Epithelial cell of esophagus (primary cell): Measurements from ENCODE around the gene GALNT7.

ENCODE experiments used
- DNase-seq: peaks from one replicate; pipeline ENCODE4 v3.0.0; 2010; ENCODE audit warnings: low read depth
- H3K4me3 ChIP-seq: 2 replicates; pipeline ENCODE4 v1.5.1; 2011; ENCODE audit warnings: mild to moderate bottlenecking, low read length, control low read depth
- TF ChIP-seq, protein P1 (sequence below): IDR thresholded peaks from 2 replicates; pipeline ENCODE4 v1.5.1; 2011; ENCODE audit warnings: low read depth, mild to moderate bottlenecking, low read length, control low read depth, inconsistent platforms; ENCODE audit not compliant: insufficient read depth; ENCODE audit errors: missing control alignments

GALNT7 gene

DNA sequence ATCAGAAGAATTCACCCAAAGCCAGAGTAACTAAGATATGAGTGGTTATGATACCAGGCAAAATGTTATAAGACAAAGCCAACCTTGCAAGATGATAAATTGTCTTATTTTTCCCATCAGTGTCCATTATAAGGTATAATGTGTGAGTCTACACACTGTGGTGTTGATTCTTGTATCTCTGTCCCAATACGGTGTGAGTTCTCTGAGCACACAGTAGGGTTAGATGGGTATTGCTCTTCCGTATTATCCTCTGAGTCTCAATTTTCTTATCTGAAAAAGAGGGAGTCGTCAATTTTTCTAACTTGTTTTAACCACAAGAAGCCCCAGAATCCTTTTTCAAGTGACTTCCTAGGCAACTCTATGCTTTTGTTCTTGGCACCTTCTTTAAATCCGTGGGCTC is 95.6 kb downstream of the GALNT7 start:
- DNase-seq, result no peak
- no peak overlapping the region for H3K4me3 ChIP-seq
- TF ChIP-seq, protein P1, sequence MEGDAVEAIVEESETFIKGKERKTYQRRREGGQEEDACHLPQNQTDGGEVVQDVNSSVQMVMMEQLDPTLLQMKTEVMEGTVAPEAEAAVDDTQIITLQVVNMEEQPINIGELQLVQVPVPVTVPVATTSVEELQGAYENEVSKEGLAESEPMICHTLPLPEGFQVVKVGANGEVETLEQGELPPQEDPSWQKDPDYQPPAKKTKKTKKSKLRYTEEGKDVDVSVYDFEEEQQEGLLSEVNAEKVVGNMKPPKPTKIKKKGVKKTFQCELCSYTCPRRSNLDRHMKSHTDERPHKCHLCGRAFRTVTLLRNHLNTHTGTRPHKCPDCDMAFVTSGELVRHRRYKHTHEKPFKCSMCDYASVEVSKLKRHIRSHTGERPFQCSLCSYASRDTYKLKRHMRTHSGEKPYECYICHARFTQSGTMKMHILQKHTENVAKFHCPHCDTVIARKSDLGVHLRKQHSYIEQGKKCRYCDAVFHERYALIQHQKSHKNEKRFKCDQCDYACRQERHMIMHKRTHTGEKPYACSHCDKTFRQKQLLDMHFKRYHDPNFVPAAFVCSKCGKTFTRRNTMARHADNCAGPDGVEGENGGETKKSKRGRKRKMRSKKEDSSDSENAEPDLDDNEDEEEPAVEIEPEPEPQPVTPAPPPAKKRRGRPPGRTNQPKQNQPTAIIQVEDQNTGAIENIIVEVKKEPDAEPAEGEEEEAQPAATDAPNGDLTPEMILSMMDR, result no peak

DNA sequence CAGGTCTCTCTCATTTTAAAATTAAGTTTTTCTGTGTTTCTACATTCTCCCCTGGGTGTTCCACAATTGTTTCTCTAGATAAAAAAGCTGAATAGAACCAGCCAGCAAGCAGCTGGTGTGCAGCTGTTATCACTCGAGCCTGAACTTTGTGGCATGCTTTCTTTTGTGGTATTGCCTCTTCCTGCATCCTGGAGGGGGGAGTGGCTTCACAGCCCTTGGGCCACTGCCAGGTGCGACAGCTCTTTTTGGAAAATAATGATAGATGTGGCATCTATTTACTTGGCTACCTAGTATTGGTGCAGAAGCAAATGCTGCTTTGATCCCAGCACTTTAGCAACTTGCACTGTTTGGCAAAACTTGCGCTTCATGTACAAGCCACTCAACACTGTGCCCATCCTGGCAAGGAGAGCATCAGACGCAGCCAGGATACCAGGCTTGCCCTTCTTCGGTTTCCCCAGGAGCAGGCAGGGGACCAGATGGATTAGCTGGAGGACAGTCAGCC is 96.1 kb downstream of the GALNT7 start:
- H3K4me3 ChIP-seq, result no peak overlapping the region
- no peak for DNase-seq
- TF ChIP-seq, protein P1, result no peak

DNA sequence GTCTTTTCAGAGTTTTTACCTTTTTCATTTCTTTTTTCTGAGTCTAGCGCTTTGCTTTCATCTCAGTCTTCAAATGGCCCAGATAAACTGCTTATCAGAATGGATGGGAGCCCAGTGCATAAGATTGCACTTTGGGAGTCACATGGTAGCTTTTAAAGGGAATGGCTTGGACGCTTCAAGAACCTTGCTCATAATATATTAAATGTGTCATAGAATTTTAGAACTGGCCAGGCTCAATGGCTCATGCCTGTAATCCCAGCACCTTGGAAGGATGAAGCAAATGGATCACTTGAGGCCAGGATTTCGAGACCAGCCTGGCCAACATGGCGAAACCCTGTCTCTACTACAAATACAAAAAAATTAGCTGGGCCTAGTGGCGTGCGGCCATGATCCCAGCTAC is 97.1 kb downstream of the GALNT7 start:
- no peak for DNase-seq
- TF ChIP-seq, protein P1, result no peak
- no peak overlapping the region for H3K4me3 ChIP-seq

DNA sequence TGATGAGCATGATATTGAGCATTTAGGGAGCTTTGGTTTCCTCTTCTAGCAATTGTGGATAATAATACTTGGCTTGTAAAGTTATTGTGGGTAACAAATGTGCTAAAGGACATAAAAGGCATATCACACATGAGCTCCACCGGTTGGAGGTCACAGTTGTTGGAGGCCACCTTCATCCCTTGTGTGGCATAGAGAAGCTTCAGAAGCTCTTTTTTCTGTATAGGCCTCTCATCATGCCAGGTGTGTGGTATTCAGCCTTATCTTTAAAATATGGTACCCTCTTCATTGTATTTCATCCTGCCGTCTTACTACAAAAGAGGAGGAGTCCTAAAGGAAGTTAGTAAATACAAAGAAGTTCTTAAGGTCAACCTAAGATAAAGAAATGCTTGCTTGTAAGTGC is 99.1 kb downstream of the GALNT7 start:
- no peak overlapping the region for H3K4me3 ChIP-seq
- TF ChIP-seq, protein P1, result no peak
- DNase-seq, result no peak

DNA sequence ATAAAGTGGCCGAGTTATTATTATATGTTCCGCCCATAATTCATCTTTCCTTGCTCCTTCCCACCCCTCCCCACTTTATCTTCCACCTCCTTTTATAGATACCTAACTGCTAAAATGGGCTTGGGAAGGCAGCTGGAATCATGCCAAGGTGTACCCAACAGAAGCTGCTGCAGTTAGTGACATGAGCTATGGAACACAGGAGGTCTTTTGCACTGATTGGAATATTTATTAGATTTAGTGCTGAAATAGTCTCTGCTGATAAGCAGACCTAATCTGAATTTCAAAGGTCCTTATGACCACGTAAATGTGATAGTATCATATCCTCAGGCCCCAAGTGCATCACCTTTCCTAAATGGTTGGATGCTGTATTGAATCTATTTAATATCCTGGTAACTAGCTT is 100.7 kb downstream of the GALNT7 start:
- H3K4me3 ChIP-seq, result no peak overlapping the region
- TF ChIP-seq, protein P1, result no peak
- no peak for DNase-seq

DNA sequence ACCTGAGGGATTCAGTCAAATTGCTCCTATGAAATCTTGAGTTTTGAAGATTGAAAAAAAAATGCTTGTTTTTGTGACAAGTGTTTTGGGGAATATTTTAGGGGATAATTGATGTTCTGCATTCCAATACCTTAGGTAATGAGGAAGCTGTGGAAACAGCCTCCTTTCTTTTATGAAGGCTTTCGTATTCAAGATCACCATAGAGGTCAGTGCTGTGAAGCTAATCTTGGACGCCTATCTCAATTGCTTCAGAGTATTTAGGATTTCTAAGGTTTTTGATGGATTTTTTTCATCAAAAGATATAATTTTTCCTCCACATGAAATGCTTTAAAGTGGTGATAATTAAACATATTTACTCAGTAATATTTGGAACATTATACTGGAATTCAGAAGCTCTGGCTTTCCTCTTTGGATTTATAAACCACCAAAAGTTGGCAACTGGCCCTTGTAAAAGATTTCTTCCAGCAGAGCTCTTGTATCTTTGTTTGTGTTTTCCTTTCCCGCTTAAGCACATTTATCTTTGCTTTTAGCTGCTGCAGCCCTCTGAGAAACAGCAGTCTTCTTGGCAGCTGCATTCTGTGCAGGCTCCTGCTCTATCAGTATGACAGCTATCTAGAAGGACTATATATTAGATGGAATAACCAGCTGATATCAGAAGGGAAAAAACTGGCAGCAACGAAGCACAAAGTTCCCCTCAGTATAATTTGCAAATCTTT is 101.9 kb downstream of the GALNT7 start:
- DNase-seq, result no peak
- H3K4me3 ChIP-seq, result no peak overlapping the region
- TF ChIP-seq, protein P1, result no peak

DNA sequence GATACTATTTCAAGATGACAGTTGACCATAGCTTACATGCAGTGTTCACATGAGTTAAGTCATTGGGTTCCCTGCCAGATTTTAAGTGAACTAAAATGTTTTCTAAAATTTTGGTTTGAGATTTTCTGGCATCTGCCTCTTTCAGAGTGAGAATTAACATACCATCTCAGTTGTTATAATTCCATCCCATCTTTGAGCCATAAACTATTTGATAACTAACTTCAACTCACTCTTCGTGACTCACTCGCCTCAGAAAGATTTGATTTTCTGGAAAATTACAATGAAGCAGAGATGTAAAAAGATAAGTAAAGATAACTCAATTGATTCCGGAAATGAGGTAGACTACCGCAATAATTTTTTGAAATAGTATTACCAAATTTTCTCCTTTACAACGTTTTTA is 103.7 kb downstream of the GALNT7 start:
- no peak overlapping the region for H3K4me3 ChIP-seq
- DNase-seq, result no peak
- TF ChIP-seq, protein P1, result no peak
